Gastroesophageal sphincter (tissue), 4 donors: ENCODE data around the gene ATRIP. TPM values are rescaled to one million over a fixed set of nuclear protein-coding genes. Genes with fewer than 3 reads are reported as not detected.

ENCODE experiments used
- ATAC-seq: fragments of 150-250 bp; one replicate; pipeline ENCODE4 v1.9.1; 2016; ENCODE audit warnings: mild to moderate bottlenecking, moderate library complexity
- H3K27ac ChIP-seq, 4 donors: fragments of 200-600 bp; sonication (generic) in 3 of 4; 1 replicate in 3 of 4; 2 replicates in 1 of 4; pipeline ENCODE4 v1.5.1; 2016 to 2019
- H3K27me3 ChIP-seq: fragments of 200-600 bp; sonication (generic); one replicate; pipeline ENCODE4 v1.5.1; 2019
- H3K36me3 ChIP-seq, 2 donors: fragments of 200-600 bp; sonication (generic); one replicate each; pipeline ENCODE4 v1.5.1; 2019; ENCODE audit warnings: control low read depth in 1 of 2
- H3K4me1 ChIP-seq, 3 donors: fragments of 200-600 bp; sonication (generic); 1 replicate in 2 of 3; 2 replicates in 1 of 3; pipeline ENCODE4 v1.5.1; 2016 to 2019; ENCODE audit warnings: control low read depth in 2 of 3
- H3K4me3 ChIP-seq, 2 donors: fragments of 200-600 bp; sonication (generic); one replicate each; pipeline ENCODE4 v1.5.1; 2019; ENCODE audit warnings: mild to moderate bottlenecking in 1 of 2, moderate library complexity in 1 of 2
- H3K9me3 ChIP-seq, 3 donors: fragments of 200-600 bp; sonication (generic); one replicate each; pipeline ENCODE4 v1.5.1; 2017 to 2019; ENCODE audit warnings: control low read depth in 2 of 3
- CTCF ChIP-seq, 4 experiments: fragments of 200-600 bp in 2 of 4; fragments of 450-650 bp in 2 of 4; sonication (generic) in 1 of 4; IDR thresholded peaks; one replicate each; pipeline ENCODE4 v1.5.1; 2017 to 2019; ENCODE audit warnings: antibody characterized with exemption in 4 of 4, mild to moderate bottlenecking in 2 of 4, moderate library complexity in 2 of 4
- EP300 ChIP-seq: sonication (generic); formaldehyde crosslinking; IDR thresholded peaks from one replicate; pipeline ENCODE4 v1.6.1; 2017; ENCODE audit warnings: antibody characterized with exemption, mild to moderate bottlenecking
- POLR2A ChIP-seq, 2 donors: fragments of 450-650 bp; IDR thresholded peaks; one replicate each; pipeline ENCODE4 v1.6.1; 2017; ENCODE audit warnings: antibody characterized with exemption in 2 of 2, mild to moderate bottlenecking in 2 of 2, moderate library complexity in 1 of 2
- POLR2AphosphoS5 ChIP-seq: sonication (generic); formaldehyde crosslinking; IDR thresholded peaks from one replicate; pipeline ENCODE4 v1.6.1; 2017; ENCODE audit warnings: antibody characterized with exemption
- WGBS, 2 donors: methylation state at CpG; one replicate each; pipeline ENCODE4 v1.1.5; 2018; ENCODE audit warnings: low coverage in 1 of 2; 5-methylcytosine and 5-hydroxymethylcytosine counted together
- total RNA-seq, 4 donors: library from RNA; depleted of rRNA; stranded (reverse); fragments of >200 nt; gene quantifications; one replicate each; pipeline ENCODE4 v1.1.0, GENCODE V29; 2016

The ATRIP gene
- total RNA-seq, 4 donors from 2014 or later, result 3.0 to 6.8 (median 5.2) TPM

GRCh38 chr3:48403533-48404439, 42.8 kb upstream of the ATRIP start:
- ATAC-seq, result no peak

GRCh38 chr3:48404440-48405342, 41.8 kb upstream of the ATRIP start:
- Histone ChIP-seq H3K9me3 (no peaks in the 10 kb centered on the region), H3K27ac (peak overlapping the region; percentile 5 to 97 (median 92)), H3K4me3 (no peak overlapping the region), H3K27me3 (no peaks in the 10 kb centered on the region), H3K36me3 (peaks cover 0 to 66% of the 10 kb centered on the region in 2 donors), H3K4me1 (peaks cover 6 to 44% (median 15%) of the 10 kb centered on the region in 3 donors)
- 78 to 90% methylated on average over 2 to 7 of the region's 21 CpGs for WGBS, 2 donors
- no peak for ATAC-seq
- TF ChIP-seq POLR2A (IDR thresholded peaks at IDR 0.05) (no peak), CTCF (IDR thresholded peaks at IDR 0.05) (no peak), EP300 (no peak), POLR2AphosphoS5 (no peak)

More at GRCh38 chr3:48403533-48404439, 42.8 kb upstream of the ATRIP start:
- TF ChIP-seq POLR2AphosphoS5, result no peak
- TF ChIP-seq CTCF (IDR thresholded peaks at IDR 0.05), result no peak
- TF ChIP-seq EP300, result no peak
- TF ChIP-seq POLR2A (IDR thresholded peaks at IDR 0.05), result no peak
- Histone ChIP-seq H3K27ac (peak overlapping the region; percentile 91 to 97 (median 92)), H3K4me3 (no peak overlapping the region), H3K27me3 (no peaks in the 10 kb centered on the region), H3K4me1 (peaks cover 6 to 41% (median 15%) of the 10 kb centered on the region in 3 donors), H3K36me3 (peaks cover 0 to 57% of the 10 kb centered on the region in 2 donors), H3K9me3 (no peaks in the 10 kb centered on the region)
- WGBS, 2 donors, result 100% methylated on average over 1 of the region's 15 CpGs; no CpG with 5 or more reads in 1 of the 2 donors

- 72% methylated on average over 4 of the region's 13 CpGs; no CpG with 5 or more reads in 1 of the 2 donors for WGBS, 2 donors
- TF ChIP-seq EP300 (no peak), POLR2AphosphoS5 (no peak), POLR2A (IDR thresholded peaks at IDR 0.05) (no peak), CTCF (IDR thresholded peaks at IDR 0.05) (no peak)
- peaks cover 0 to 74% of the 10 kb centered on the region in 2 donors for H3K36me3 ChIP-seq
- H3K4me3 ChIP-seq, result no peak overlapping the region
- H3K4me1 ChIP-seq, result peaks cover 6 to 44% (median 15%) of the 10 kb centered on the region in 3 donors
- no peak for ATAC-seq
- H3K9me3 ChIP-seq, result no peaks in the 10 kb centered on the region
- H3K27me3 ChIP-seq, result no peaks in the 10 kb centered on the region
- H3K27ac ChIP-seq, result peak overlapping the region in 3 of 4 donors; percentile 92 to 97 (median 93)
These were observed 41.1 kb upstream of the ATRIP start for GRCh38 chr3:48405343-48405881.

- Histone ChIP-seq H3K27me3 (no peaks in the 10 kb centered on the region), H3K9me3 (no peaks in the 10 kb centered on the region), H3K4me3 (no peak overlapping the region), H3K36me3 (peaks cover 0 to 79% of the 10 kb centered on the region in 2 donors), H3K27ac (peak overlapping the region in 3 of 4 donors; percentile 92 to 97 (median 93)), H3K4me1 (peaks cover 6 to 43% (median 15%) of the 10 kb centered on the region in 3 donors)
- ATAC-seq, result no peak
- no peak for TF ChIP-seq POLR2AphosphoS5
- WGBS, 2 donors, result 83% methylated on average over 1 of the region's 1 CpG
These were observed 40.6 kb upstream of the ATRIP start for GRCh38 chr3:48405971-48406370.
